WTC11 (cell line): Measurements from ENCODE around the gene FGD3. TPM values are rescaled to one million over a fixed set of nuclear protein-coding genes. Genes with fewer than 3 reads are reported as not detected.

Experiments used
- ATAC-seq: fragments of 200-7000 bp; cut with Tn5 transposase; 2 replicates; pipeline ENCODE4 v1.10.0; 2021; ENCODE audit warnings: mild to moderate bottlenecking, moderate library complexity
- CTCF ChIA-PET: fragments of 300-600 bp; sonication (Branson Sonifier 250); formaldehyde crosslinking; loops from one replicate; lab custom pipeline; 2021; ENCODE audit warnings: antibody characterized with exemption; lab: Charles Lee
- POLR2A ChIA-PET: fragments of 350-600 bp; sonication (Branson Sonifier 250); formaldehyde crosslinking; loops from one replicate; lab custom pipeline; 2021; ENCODE audit warnings: antibody characterized with exemption; lab: Charles Lee
- DNase-seq: peaks from one replicate; pipeline ENCODE4 v3.0.0; 2021; ENCODE audit warnings: low spot score
- H3K27ac Mint-ChIP-seq: 2 replicates; pipeline ENCODE4 v1.8.0; 2021; ENCODE audit warnings: mixed read lengths
- H3K27me3 Mint-ChIP-seq: 2 replicates; pipeline ENCODE4 v1.8.0; 2021; ENCODE audit warnings: low read depth, mild to moderate bottlenecking, moderate library complexity, mixed read lengths
- H3K36me3 Mint-ChIP-seq: 2 replicates; pipeline ENCODE4 v1.8.0; 2021; ENCODE audit warnings: mixed read lengths
- H3K4me1 Mint-ChIP-seq: 2 replicates; pipeline ENCODE4 v1.8.0; 2022; ENCODE audit warnings: mixed read lengths
- H3K4me3 Mint-ChIP-seq: 2 replicates; pipeline ENCODE4 v1.8.0; 2021; ENCODE audit warnings: mild to moderate bottlenecking, moderate library complexity, mixed read lengths
- H3K9me3 Mint-ChIP-seq: 2 replicates; pipeline ENCODE4 v1.8.0; 2021; ENCODE audit warnings: mixed read lengths
- CREB1 ChIP-seq: sonication (generic); formaldehyde crosslinking; IDR thresholded peaks from 2 replicates; pipeline ENCODE4 v1.8.0; 2023; ENCODE audit warnings: mild to moderate bottlenecking, missing genetic modification reagents
- CTCF ChIP-seq: fragments of 200-600 bp; IDR thresholded peaks from 2 replicates; pipeline ENCODE4 v1.8.0; 2022; ENCODE audit warnings: antibody characterized with exemption
- ELF4 ChIP-seq: sonication (generic); formaldehyde crosslinking; IDR thresholded peaks from 2 replicates; pipeline ENCODE4 v1.8.1; 2022; ENCODE audit warnings: low read depth, mild to moderate bottlenecking, moderate library complexity, missing genetic modification reagents
- EMX1 ChIP-seq: fragments of 250-450 bp; sonication (Bioruptor Pico); IDR thresholded peaks from 2 replicates; pipeline ENCODE4 v1.8.0; 2021; ENCODE audit warnings: mild to moderate bottlenecking
- FOXP1 ChIP-seq: sonication (generic); formaldehyde crosslinking; IDR thresholded peaks from 2 replicates; pipeline ENCODE4 v1.8.0; 2022; ENCODE audit warnings: missing genetic modification reagents, mild to moderate bottlenecking, moderate library complexity, borderline replicate concordance
- KAT7 ChIP-seq: sonication (generic); formaldehyde crosslinking; IDR thresholded peaks from 2 replicates; pipeline ENCODE4 v1.8.1; 2023; ENCODE audit warnings: missing genetic modification reagents, mild to moderate bottlenecking, borderline replicate concordance
- NFATC4 ChIP-seq: fragments of 250-450 bp; sonication (Bioruptor Pico); IDR thresholded peaks from 2 replicates; pipeline ENCODE4 v1.9.0; 2021; ENCODE audit warnings: mild to moderate bottlenecking
- NFYB ChIP-seq: sonication (generic); formaldehyde crosslinking; conservative IDR thresholded peaks from 2 replicates; pipeline ENCODE4 v1.8.0; 2022; ENCODE audit warnings: low read depth, missing genetic modification reagents
- SMAD3 ChIP-seq: sonication (generic); formaldehyde crosslinking; IDR thresholded peaks from 2 replicates; pipeline ENCODE4 v1.8.0; 2022; ENCODE audit warnings: missing genetic modification reagents, mild to moderate bottlenecking, borderline replicate concordance
- SP1 ChIP-seq: sonication (generic); formaldehyde crosslinking; conservative IDR thresholded peaks from 2 replicates; pipeline ENCODE4 v1.8.1; 2022; ENCODE audit warnings: missing genetic modification reagents
- TCF7 ChIP-seq: sonication (generic); formaldehyde crosslinking; IDR thresholded peaks from 2 replicates; pipeline ENCODE4 v1.8.0; 2022; ENCODE audit warnings: mild to moderate bottlenecking, low read depth, missing genetic modification reagents, moderate library complexity
- TEAD1 ChIP-seq: sonication (generic); formaldehyde crosslinking; IDR thresholded peaks from 2 replicates; pipeline ENCODE4 v1.8.0; 2022; ENCODE audit warnings: mild to moderate bottlenecking, missing genetic modification reagents
- TP53 ChIP-seq: sonication (generic); formaldehyde crosslinking; IDR thresholded peaks from 2 replicates; pipeline ENCODE4 v1.8.1; 2023; ENCODE audit warnings: mild to moderate bottlenecking, missing genetic modification reagents
- ZNF138 ChIP-seq: sonication (generic); formaldehyde crosslinking; conservative IDR thresholded peaks from 2 replicates; pipeline ENCODE4 v1.8.1; 2022; ENCODE audit warnings: mild to moderate bottlenecking, moderate library complexity, missing genetic modification reagents
- ZNF416 ChIP-seq: fragments of 250-450 bp; sonication (Bioruptor Pico); IDR thresholded peaks from 2 replicates; pipeline ENCODE4 v1.9.0; 2021; ENCODE audit warnings: mild to moderate bottlenecking, inconsistent platforms
- ZNF671 ChIP-seq: fragments of 250-450 bp; sonication (Bioruptor Pico); IDR thresholded peaks from 2 replicates; pipeline ENCODE4 v1.8.0; 2021; ENCODE audit warnings: mild to moderate bottlenecking
- total RNA-seq: library from RNA; stranded (reverse); gene quantifications from 3 replicates; pipeline ENCODE4 v1.2.3, GENCODE V29; 2021
- TF ChIP-seq, protein P1 (sequence below): sonication (generic); formaldehyde crosslinking; IDR thresholded peaks from 2 replicates; pipeline ENCODE4 v1.8.1; 2023; ENCODE audit warnings: mild to moderate bottlenecking, missing genetic modification reagents, moderate library complexity
- TF ChIP-seq, protein P2 (sequence below): fragments of 250-450 bp; sonication (Bioruptor Pico); conservative IDR thresholded peaks from 2 replicates; pipeline ENCODE4 v1.9.0; 2021; ENCODE audit warnings: mild to moderate bottlenecking
- TF ChIP-seq, protein P3 (sequence below): sonication (generic); formaldehyde crosslinking; IDR thresholded peaks from 2 replicates; pipeline ENCODE4 v1.8.1; 2022; ENCODE audit warnings: low read depth, missing genetic modification reagents, borderline replicate concordance
- TF ChIP-seq, protein P4 (sequence below): sonication (generic); formaldehyde crosslinking; IDR thresholded peaks from 2 replicates; pipeline ENCODE4 v1.8.0; 2022; ENCODE audit warnings: mild to moderate bottlenecking, missing genetic modification reagents
- TF ChIP-seq, protein P5 (sequence below): fragments of 250-450 bp; sonication (Bioruptor Pico); IDR thresholded peaks from 2 replicates; pipeline ENCODE4 v1.9.0; 2021; ENCODE audit warnings: moderate library complexity, mild to moderate bottlenecking, inconsistent platforms, borderline replicate concordance
- TF ChIP-seq, protein P6 (sequence below): fragments of 250-450 bp; sonication (Bioruptor Pico); IDR thresholded peaks from 2 replicates; pipeline ENCODE4 v1.9.0; 2021; ENCODE audit warnings: mild to moderate bottlenecking

Gene FGD3
- total RNA-seq, 1 experiment from 2014 or later: 1.9 TPM

DNA sequence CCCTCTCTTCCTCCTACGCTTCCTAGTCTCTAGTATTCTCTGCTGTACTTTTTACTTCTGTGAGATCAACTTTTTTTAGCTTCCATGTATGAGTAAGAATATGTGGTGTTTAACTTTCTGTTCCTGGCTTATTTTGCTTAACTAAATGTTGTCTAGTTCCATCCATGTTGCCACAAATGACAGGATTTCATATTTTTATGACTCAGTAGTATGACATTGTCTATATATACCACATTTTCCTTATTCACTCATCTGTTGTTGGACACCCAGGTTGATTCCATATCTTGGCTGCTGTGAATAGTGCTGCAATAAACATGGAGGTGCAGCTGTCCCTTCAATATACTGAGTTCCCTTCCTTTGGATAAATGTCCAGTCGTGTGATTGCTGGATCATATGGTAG is 34.8 kb downstream of the FGD3 start:
- POLR2A ChIA-PET: no interaction called here
- no peak overlapping the region for H3K27ac Mint-ChIP-seq
- CTCF ChIA-PET: no interaction called here
- no peak for TF ChIP-seq TP53 (CRISPR knock-in tag)
- TF ChIP-seq, protein P1, sequence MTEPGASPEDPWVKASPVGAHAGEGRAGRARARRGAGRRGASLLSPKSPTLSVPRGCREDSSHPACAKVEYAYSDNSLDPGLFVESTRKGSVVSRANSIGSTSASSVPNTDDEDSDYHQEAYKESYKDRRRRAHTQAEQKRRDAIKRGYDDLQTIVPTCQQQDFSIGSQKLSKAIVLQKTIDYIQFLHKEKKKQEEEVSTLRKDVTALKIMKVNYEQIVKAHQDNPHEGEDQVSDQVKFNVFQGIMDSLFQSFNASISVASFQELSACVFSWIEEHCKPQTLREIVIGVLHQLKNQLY: no peak
- no peak for TF ChIP-seq CREB1 (CRISPR knock-in tag)
- TF ChIP-seq FOXP1: no peak
- TF ChIP-seq NFATC4 (CRISPR knock-in tag): no peak
- no peak for TF ChIP-seq ELF4 (CRISPR knock-in tag)
- no peak for TF ChIP-seq TEAD1
- no peak for TF ChIP-seq ZNF138 (CRISPR knock-in tag)
- TF ChIP-seq NFYB (CRISPR knock-in tag): no peak
- TF ChIP-seq SMAD3: no peak
- TF ChIP-seq CTCF: no peak
- TF ChIP-seq, protein P2, sequence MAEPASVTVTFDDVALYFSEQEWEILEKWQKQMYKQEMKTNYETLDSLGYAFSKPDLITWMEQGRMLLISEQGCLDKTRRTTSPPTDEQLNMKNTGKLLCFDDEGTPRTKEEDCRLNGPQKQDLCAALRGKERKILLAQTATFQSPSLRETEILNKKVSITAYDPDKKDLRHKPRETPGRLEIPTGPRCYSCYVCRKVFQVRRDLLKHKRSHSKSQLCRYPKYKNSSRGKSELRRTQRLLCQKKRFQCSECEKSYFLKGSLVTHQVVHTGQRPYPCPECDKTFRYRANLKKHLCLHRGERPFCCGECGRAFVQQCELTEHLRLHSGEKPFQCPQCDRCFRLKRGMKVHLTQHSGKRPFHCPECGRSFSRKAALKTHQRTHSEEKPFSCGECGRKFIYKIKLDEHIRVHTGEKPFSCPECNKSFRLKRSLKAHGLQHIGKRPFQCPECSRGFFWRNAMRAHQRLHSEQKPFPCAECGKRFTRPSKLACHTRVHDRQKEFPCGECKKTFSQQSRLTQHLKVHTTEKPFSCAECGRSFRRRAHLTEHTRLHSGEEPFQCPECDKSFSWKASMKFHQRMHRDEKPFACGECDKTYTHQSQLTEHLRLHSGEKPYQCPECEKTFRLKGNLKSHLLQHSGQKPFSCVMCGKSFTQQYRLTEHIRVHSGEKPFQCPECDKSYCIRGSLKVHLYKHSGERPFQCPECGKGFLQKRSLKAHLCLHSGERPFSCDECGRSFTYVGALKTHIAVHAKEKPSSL (CRISPR knock-in tag): no peak
- TF ChIP-seq, protein P3, sequence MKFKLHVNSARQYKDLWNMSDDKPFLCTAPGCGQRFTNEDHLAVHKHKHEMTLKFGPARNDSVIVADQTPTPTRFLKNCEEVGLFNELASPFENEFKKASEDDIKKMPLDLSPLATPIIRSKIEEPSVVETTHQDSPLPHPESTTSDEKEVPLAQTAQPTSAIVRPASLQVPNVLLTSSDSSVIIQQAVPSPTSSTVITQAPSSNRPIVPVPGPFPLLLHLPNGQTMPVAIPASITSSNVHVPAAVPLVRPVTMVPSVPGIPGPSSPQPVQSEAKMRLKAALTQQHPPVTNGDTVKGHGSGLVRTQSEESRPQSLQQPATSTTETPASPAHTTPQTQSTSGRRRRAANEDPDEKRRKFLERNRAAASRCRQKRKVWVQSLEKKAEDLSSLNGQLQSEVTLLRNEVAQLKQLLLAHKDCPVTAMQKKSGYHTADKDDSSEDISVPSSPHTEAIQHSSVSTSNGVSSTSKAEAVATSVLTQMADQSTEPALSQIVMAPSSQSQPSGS (CRISPR knock-in tag): no peak
- TF ChIP-seq, protein P4, sequence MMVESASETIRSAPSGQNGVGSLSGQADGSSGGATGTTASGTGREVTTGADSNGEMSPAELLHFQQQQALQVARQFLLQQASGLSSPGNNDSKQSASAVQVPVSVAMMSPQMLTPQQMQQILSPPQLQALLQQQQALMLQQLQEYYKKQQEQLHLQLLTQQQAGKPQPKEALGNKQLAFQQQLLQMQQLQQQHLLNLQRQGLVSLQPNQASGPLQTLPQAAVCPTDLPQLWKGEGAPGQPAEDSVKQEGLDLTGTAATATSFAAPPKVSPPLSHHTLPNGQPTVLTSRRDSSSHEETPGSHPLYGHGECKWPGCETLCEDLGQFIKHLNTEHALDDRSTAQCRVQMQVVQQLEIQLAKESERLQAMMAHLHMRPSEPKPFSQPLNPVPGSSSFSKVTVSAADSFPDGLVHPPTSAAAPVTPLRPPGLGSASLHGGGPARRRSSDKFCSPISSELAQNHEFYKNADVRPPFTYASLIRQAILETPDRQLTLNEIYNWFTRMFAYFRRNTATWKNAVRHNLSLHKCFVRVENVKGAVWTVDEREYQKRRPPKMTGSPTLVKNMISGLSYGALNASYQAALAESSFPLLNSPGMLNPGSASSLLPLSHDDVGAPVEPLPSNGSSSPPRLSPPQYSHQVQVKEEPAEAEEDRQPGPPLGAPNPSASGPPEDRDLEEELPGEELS (CRISPR knock-in tag): no peak
- TF ChIP-seq ZNF416 (CRISPR knock-in tag): no peak
- TF ChIP-seq ZNF671 (CRISPR knock-in tag): no peak
- TF ChIP-seq, all 79 proteins: peak for 0
- H3K4me3 Mint-ChIP-seq: no peak overlapping the region
- peaks cover 63% of the 10 kb centered on the region for H3K9me3 Mint-ChIP-seq
- peaks cover 10% of the 10 kb centered on the region for H3K27me3 Mint-ChIP-seq
- ATAC-seq (no peak), DNase-seq (no peak)
- H3K4me1 Mint-ChIP-seq: peaks cover 28% of the 10 kb centered on the region
- H3K36me3 Mint-ChIP-seq: peaks cover 65% of the 10 kb centered on the region

- POLR2A ChIA-PET: interaction anchor here (0.7 kb wide), 1 partner anchor 10 kb away, joined by 6 read pairs; no protein-coding TSS in a partner anchor
- no peak overlapping the region for H3K4me3 Mint-ChIP-seq
- peaks cover 14% of the 10 kb centered on the region for H3K27me3 Mint-ChIP-seq
- DNase-seq (no peak), ATAC-seq (no peak)
- CTCF ChIA-PET: no interaction called here
- peaks cover 74% of the 10 kb centered on the region for H3K9me3 Mint-ChIP-seq
- H3K27ac Mint-ChIP-seq: no peak overlapping the region
- H3K36me3 Mint-ChIP-seq: peaks cover 82% of the 10 kb centered on the region
- peaks cover 33% of the 10 kb centered on the region for H3K4me1 Mint-ChIP-seq
- TF ChIP-seq KAT7 (CRISPR knock-in tag) (no peak), SP1 (CRISPR knock-in tag) (no peak), TCF7 (CRISPR knock-in tag) (no peak), ZNF671 (CRISPR knock-in tag) (no peak), EMX1 (CRISPR knock-in tag) (no peak)
- TF ChIP-seq, protein P5, sequence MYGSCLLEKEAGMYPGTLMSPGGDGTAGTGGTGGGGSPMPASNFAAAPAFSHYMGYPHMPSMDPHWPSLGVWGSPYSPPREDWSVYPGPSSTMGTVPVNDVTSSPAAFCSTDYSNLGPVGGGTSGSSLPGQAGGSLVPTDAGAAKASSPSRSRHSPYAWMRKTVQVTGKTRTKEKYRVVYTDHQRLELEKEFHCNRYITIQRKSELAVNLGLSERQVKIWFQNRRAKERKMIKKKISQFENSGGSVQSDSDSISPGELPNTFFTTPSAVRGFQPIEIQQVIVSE (CRISPR knock-in tag): no peak
- TF ChIP-seq, protein P6, sequence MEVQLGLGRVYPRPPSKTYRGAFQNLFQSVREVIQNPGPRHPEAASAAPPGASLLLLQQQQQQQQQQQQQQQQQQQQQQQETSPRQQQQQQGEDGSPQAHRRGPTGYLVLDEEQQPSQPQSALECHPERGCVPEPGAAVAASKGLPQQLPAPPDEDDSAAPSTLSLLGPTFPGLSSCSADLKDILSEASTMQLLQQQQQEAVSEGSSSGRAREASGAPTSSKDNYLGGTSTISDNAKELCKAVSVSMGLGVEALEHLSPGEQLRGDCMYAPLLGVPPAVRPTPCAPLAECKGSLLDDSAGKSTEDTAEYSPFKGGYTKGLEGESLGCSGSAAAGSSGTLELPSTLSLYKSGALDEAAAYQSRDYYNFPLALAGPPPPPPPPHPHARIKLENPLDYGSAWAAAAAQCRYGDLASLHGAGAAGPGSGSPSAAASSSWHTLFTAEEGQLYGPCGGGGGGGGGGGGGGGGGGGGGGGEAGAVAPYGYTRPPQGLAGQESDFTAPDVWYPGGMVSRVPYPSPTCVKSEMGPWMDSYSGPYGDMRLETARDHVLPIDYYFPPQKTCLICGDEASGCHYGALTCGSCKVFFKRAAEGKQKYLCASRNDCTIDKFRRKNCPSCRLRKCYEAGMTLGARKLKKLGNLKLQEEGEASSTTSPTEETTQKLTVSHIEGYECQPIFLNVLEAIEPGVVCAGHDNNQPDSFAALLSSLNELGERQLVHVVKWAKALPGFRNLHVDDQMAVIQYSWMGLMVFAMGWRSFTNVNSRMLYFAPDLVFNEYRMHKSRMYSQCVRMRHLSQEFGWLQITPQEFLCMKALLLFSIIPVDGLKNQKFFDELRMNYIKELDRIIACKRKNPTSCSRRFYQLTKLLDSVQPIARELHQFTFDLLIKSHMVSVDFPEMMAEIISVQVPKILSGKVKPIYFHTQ (CRISPR knock-in tag): no peak
Measured at GRCh38 chr9:92983984-92984589, 36.8 kb downstream of the FGD3 start.
